CD4-positive, alpha-beta T cell treated with Interleukin-6 at 100 ng/mL for 8 hours (primary cell): ENCODE data around the gene SOHLH2.

Experiments used
- DNase-seq: peaks from one replicate; pipeline ENCODE4 v3.0.0-alpha.2; 2020; ENCODE audit warnings: mixed read lengths, low spot score

Gene SOHLH2

DNA sequence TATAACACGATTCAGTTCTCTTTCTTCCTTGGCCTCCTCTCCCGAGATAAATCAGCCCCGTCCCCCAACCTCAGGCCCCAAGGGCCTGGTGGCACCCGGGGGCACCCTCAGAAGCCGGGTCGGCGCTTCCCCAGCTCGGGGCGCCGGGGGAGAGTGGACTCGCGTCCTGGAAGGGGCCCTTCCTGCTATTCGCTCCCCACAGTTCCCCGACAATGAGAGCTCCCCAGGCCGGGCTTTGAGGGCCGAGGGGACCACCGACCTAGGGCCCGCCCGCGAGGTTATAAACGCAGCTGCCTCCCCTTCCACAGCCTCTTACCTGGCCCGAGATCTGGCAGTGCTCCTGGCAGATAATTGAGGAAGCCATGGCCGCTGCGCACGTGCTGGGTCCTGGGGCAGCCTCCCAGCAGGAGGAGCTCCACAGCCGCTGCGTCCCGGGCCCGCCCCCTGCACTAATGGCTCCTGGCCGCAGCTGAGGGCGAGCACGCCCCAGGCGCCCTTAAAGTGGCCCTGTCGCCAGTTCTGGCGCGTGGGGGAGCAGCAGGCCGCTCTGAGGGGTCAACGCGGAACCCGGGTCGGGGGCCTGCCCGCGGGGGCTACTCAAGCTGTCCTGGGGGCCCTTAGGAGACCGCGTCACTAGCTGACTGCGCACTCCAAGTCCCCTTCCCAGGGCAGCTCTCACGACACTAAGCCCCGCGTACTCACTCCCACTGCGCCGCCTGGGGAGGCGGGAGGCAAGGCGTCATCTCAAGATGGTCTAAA, at the start of gene SOHLH2:
Gene SOHLH2, minus strand, starts transcription at position 394 of the 759 bp plus-strand sequence. Its CDS starts 30 bp downstream, at position 364.
- no peak for DNase-seq

DNA sequence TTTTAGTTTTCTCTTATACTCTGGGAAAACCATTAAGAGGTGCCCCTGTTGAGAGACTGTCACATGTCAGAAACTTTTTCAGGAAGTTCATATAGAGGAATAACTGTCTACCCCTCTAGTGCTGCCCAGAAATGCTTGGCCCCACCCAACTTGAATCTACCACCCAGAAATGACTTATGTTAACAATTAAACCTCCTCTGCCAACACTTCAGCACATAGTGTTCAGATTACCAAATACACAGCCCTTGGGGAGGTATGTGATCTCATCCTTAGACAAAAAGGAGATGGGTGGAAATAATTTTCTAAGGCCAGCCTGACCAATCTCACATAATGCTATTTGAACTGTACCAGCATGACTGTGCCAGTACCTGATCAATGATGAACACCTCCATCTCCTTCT, 47.6 kb upstream of the SOHLH2 start:
- no peak for DNase-seq

DNA sequence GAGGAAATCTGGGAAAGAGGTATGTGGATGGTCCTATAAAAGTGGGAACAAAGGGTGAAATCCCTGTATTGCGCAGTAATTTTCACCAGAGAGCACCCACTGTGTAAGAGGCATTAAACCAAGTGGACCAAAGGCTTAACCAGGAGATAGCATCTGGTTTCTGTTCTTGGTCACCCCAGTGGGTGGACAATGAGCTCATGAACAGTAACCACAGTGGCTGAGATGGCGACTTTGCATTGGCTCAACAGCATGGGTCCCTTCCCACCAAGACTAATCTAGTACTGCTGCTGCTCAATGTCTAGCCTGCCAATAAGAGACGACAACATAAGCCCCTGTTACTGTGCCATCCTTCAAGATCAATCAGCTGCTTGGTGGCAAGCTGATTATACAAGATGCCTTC, 46.7 kb upstream of the SOHLH2 start:
- DNase-seq: no peak

GRCh38 chr13:36259361-36260137, 45.2 kb upstream of the SOHLH2 start:
- no peak for DNase-seq

DNA sequence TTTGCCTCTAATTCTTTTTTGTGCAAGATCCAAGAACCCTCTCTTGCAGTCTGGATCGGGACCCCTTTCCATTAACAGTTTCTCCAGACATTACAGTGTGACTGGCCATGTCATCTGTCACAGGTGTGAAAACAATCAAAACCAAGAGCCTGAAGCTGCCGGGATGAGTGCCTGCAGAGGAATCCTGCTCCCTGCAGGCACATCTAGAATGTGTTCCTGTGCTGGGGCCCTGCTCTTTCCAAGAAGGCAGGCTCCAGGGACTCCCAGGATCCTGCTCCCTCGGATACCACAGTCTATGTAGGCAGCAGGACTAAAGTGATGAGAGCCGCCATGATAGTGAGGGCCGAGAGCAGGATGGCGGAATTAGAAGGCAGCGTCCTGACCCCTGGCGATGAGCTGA, 44.5 kb upstream of the SOHLH2 start:
- no peak for DNase-seq

DNA sequence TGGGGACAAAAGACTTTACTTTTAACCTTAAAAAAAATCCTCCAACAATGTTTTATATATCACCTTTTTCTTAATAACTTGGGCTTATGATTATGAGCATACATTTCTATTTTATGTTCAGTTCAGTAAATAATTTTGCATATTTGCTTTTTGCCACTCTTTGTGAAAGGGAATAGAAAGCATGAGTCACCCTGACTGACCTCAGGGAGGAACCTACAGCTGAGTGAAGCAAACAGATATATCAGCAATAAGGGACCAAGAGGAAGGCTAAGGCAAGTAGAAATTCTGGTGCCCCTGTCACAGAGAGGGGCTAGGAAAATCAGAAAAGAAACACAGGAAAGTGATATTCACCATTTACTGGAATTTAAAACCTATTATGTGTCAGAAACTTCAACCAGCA, 37.2 kb upstream of the SOHLH2 start:
- DNase-seq: no peak

GRCh38 chr13:36251017-36251416, 36.7 kb upstream of the SOHLH2 start:
- DNase-seq: no peak

- DNase-seq: no peak
Observed at GRCh38 chr13:36248700-36249099, 34.3 kb upstream of the SOHLH2 start.

DNA sequence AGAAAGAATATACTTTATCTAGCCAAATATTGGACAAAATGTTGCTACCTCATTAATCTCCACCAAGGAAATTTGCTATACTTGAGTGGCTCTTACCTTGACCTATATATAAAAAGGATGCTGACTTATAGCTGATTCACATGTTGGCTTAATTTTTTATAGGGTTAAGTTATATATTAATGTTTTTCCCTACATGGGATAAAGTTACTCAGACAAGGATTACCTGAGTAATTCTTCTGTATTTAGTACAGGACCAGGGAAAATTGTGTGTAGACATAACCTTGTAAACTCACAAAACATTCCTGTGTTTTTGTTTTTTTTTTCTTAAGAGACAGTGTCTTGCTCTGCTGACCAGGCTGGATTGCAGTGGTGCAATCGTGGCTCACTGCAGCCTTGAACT, 30.6 kb upstream of the SOHLH2 start:
- no peak for DNase-seq

DNA sequence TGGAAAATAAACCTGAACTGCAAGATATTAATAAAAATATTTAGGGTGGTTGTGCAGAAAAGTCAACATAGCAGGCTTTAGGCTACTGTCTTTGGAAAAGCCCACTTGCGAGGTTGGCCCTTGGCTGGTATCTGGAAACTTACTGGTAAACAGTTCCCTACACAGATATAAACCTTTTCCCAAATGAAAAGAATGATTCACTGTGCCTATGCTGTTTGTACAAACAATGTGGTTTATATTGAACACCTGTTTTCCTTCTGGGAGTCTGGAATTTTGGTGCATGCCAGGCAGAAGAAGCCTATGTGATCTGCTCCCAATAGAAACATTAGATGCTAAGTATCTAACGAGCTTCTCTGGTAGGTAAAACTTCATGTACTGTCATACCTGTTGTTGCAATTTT, 29.7 kb upstream of the SOHLH2 start:
- no peak for DNase-seq

GRCh38 chr13:36242761-36243160, 28.4 kb upstream of the SOHLH2 start:
- no peak for DNase-seq

DNA sequence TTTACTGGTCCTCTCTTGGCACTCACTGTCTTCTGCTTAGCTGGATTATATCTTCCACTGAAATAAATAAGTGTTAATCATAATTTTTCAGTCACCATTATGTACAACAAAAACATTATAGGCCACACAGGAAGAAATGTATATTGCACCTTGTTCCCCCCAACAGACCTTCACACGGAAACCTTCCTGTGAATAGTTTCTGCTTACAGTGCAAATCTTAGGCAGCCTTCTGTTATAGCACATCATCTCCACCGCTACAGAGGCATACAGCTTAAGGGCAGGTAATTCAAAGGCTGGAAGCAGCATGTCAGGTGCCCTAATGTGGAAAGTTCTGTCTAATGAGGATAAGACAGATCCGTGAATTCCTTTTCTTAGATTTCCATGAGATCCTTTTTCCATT, 16.9 kb upstream of the SOHLH2 start:
- DNase-seq: no peak

GRCh38 chr13:36224730-36225129, 10.4 kb upstream of the SOHLH2 start:
- DNase-seq: no peak

DNA sequence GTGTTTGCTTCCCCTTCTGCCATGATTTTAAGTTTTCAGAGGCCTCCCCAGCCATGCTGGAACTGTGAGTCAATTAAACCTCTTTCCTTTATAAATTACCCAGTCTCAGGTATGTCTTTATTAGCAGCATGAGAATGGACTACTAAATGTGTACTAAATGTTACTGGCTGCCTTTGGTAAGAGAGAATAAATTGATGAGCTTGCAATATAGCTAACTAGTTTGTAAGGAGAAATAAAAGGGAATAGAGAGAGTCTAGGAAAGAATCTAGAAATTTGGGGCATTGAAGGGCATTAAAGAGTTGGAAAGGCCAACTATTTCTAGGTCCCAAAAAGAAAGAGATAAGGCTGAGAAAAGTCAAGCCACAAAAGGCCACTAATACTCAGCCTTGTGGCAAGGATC, 5.5 kb upstream of the SOHLH2 start:
- no peak for DNase-seq

GRCh38 chr13:36217456-36217855, 3.1 kb upstream of the SOHLH2 start:
- no peak for DNase-seq

DNA sequence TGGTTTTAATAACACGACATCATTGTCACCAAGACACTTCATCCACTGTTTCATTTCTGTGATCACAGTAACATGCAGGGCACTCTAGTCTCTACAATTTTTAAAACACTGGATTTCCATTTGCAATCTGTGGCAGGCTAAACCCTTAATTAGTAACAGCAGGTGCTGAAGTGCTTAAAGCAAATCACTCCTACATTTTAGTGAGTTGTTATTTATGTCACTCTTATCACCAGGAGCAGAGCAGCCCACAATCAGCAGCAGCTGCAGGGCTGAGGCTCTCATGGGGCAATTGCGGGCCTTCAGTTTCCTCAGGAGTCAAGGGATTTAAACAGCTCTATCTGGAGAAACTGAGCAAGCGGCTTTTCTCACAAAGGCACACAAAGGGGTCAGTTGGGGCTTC, 1.6 kb downstream of the SOHLH2 start:
- no peak for DNase-seq

DNA sequence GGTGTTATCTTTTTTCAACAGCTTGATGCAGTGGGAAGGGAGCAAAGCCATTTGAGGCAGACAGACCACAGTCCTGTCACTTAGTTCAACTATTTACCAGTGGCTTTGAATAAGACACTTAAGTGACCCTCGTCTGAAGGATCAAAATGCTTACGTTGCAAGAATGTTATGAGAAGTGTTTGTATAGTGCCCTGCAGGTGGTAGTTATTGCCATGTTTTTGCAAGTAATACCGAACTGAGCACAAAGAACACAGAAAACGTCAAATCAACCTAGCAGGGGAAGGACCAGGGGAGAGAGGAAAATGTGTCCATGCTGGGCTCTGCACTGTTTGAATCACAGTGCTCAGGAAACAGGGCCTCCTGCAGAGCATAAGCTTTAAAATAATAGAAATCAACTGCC, 2.8 kb downstream of the SOHLH2 start:
- no peak for DNase-seq

DNA sequence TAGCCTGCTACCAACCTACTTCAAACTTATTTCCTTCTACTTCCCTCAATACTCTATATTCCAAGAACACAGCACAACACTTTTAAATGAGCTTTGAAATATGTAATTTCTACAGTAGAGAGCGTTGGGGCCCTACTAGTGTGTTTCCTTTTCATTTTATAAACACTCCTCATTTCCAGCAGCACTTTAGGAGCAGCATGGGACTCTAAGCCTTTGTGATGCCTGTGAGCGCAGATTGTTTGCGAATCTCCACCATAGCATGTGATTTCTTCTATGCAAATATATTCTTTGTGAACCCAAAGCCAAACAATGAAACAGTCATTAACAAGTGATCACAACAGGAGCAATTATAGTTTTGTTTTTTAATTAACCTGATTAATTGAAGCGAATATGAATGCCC, 3.6 kb downstream of the SOHLH2 start:
- no peak for DNase-seq

GRCh38 chr13:36207672-36208071, 6.7 kb downstream of the SOHLH2 start:
- DNase-seq: no peak

- no peak for DNase-seq
Observed at GRCh38 chr13:36193151-36193855, 21.1 kb downstream of the SOHLH2 start.

DNA sequence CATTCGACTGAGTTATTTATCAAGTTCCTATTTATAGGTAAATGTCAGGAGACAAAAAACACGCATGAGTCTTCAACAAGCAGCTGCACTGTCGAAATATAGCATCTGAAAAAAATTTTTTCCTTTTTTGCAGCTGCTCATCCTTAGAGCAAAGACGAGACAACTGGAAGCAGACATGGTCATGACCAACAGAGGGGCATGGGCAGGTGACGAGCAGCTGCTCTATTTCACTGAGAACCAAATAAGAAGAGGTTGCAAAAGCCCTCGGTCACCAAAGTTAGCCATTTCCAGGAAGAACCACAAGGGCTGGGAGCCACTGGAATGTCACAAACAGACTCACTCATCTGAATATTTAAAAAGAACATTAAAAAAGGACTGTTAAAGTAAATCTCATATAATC, 22.2 kb downstream of the SOHLH2 start:
- no peak for DNase-seq

- no peak for DNase-seq
Observed at GRCh38 chr13:36190771-36191170, 23.6 kb downstream of the SOHLH2 start.

GRCh38 chr13:36188441-36188840, 25.9 kb downstream of the SOHLH2 start:
- DNase-seq: no peak
